Astrocyte (in vitro differentiated cells and primary cell): ENCODE measurements around the gene LGALSL. TPM values are rescaled to one million over a fixed set of nuclear protein-coding genes. Genes with fewer than 3 reads are reported as not detected.

Experiments
- DNase-seq: peaks from one replicate; pipeline ENCODE4 v3.0.0-alpha.2; 2010; ENCODE audit warnings: low read depth
- FAIRE-seq: peaks from 2 replicates; lab custom pipeline; 2011; peaks lifted over from hg19 to GRCh38; lab: Jason Lieb, UNC
- H2AFZ ChIP-seq: 2 replicates; pipeline ENCODE4 v1.6.0; 2012; ENCODE audit warnings: low read depth, low read length, inconsistent platforms
- H3K27ac ChIP-seq: 2 replicates; pipeline ENCODE4 v1.5.1; 2011; ENCODE audit warnings: low read depth, low read length, inconsistent platforms
- H3K27me3 ChIP-seq: 2 replicates; pipeline ENCODE4 v1.6.0; 2011; ENCODE audit warnings: low read length, inconsistent platforms; ENCODE audit not compliant: insufficient read depth
- H3K36me3 ChIP-seq: 2 replicates; pipeline ENCODE4 v1.5.1; 2011; ENCODE audit warnings: low read length, inconsistent platforms; ENCODE audit not compliant: insufficient read depth
- H3K4me1 ChIP-seq: 2 replicates; pipeline ENCODE4 v1.5.1; 2011; ENCODE audit warnings: low read length, inconsistent platforms; ENCODE audit not compliant: insufficient read depth
- H3K4me2 ChIP-seq: 2 replicates; pipeline ENCODE4 v1.6.0; 2012; ENCODE audit warnings: low read length, inconsistent platforms
- H3K4me3 ChIP-seq: 2 replicates; pipeline ENCODE4 v1.5.1; 2011; ENCODE audit warnings: low read depth, mild to moderate bottlenecking, low read length, inconsistent platforms; ENCODE audit not compliant: insufficient read depth
- H3K79me2 ChIP-seq: 2 replicates; pipeline ENCODE4 v1.6.0; 2012; ENCODE audit warnings: mild to moderate bottlenecking, low read length, inconsistent platforms; ENCODE audit not compliant: insufficient read depth
- H3K9ac ChIP-seq: 2 replicates; pipeline ENCODE4 v1.6.0; 2012; ENCODE audit warnings: mild to moderate bottlenecking, low read length, inconsistent platforms
- H3K9me3 ChIP-seq: 2 replicates; pipeline ENCODE4 v1.5.1; 2012; ENCODE audit warnings: low read depth, mild to moderate bottlenecking, low read length, inconsistent platforms; ENCODE audit not compliant: insufficient read depth
- H4K20me1 ChIP-seq: 2 replicates; pipeline ENCODE4 v1.6.0; 2012; ENCODE audit warnings: low read length, inconsistent platforms; ENCODE audit not compliant: insufficient read depth
- H3K27ac Mint-ChIP-seq: one replicate; pipeline ENCODE4 v1.8.0; 2021; ENCODE audit warnings: mild to moderate bottlenecking, mixed read lengths; ENCODE audit not compliant: unreplicated experiment
- H3K27me3 Mint-ChIP-seq: one replicate; pipeline ENCODE4 v1.8.0; 2021; ENCODE audit warnings: low read depth, mixed read lengths; ENCODE audit not compliant: unreplicated experiment
- H3K36me3 Mint-ChIP-seq: one replicate; pipeline ENCODE4 v1.8.0; 2021; ENCODE audit warnings: low read depth, mixed read lengths; ENCODE audit not compliant: unreplicated experiment
- H3K4me1 Mint-ChIP-seq: one replicate; pipeline ENCODE4 v1.8.0; 2021; ENCODE audit warnings: low read depth, mixed read lengths; ENCODE audit not compliant: unreplicated experiment
- H3K4me3 Mint-ChIP-seq: one replicate; pipeline ENCODE4 v1.8.0; 2021; ENCODE audit warnings: mild to moderate bottlenecking, moderate library complexity, mixed read lengths; ENCODE audit not compliant: unreplicated experiment
- H3K9me3 Mint-ChIP-seq: one replicate; pipeline ENCODE4 v1.8.0; 2021; ENCODE audit warnings: mild to moderate bottlenecking, mixed read lengths; ENCODE audit not compliant: unreplicated experiment
- CTCF ChIP-seq: IDR thresholded peaks from 2 replicates; pipeline ENCODE4 v1.5.1; 2011; ENCODE audit warnings: low read depth, mild to moderate bottlenecking, inconsistent platforms, low read length, moderate library complexity; ENCODE audit not compliant: insufficient read depth
- EZH2 ChIP-seq: IDR thresholded peaks from 2 replicates; pipeline ENCODE4 v1.6.1; 2012; ENCODE audit warnings: mild to moderate bottlenecking, low read length, inconsistent platforms; ENCODE audit not compliant: insufficient read depth
- total RNA-seq: library from RNA; stranded (reverse); gene quantifications from 2 replicates; pipeline ENCODE4 v1.2.1, GENCODE V29; 2021

The LGALSL gene
- total RNA-seq, 1 donor from 2014 or later = 14.0 TPM

- H3K4me3 ChIP-seq = no peak overlapping the region
- peaks cover 3% of the 10 kb centered on the region for H3K36me3 Mint-ChIP-seq
- no peak overlapping the region for H3K27ac ChIP-seq
- H3K4me3 Mint-ChIP-seq = no peak overlapping the region
- TF ChIP-seq CTCF (no peak), EZH2 (no peak)
- H3K27me3 ChIP-seq = peaks cover 22% of the 10 kb centered on the region
- H3K9me3 Mint-ChIP-seq = no peaks in the 10 kb centered on the region
- no peak overlapping the region for H3K4me2 ChIP-seq
- H3K79me2 ChIP-seq = no peaks in the 10 kb centered on the region
- H3K27ac Mint-ChIP-seq = no peak overlapping the region
- peaks cover 1% of the 10 kb centered on the region for H3K4me1 Mint-ChIP-seq
- no peaks in the 10 kb centered on the region for H3K4me1 ChIP-seq
- peaks cover 14% of the 10 kb centered on the region for H3K27me3 Mint-ChIP-seq
- no peak for DNase-seq
- no peak for FAIRE-seq
- no peak overlapping the region for H3K9ac ChIP-seq
- H3K9me3 ChIP-seq = no peaks in the 10 kb centered on the region
- H2AFZ ChIP-seq = no peak overlapping the region
- H4K20me1 ChIP-seq = no peaks in the 10 kb centered on the region
- H3K36me3 ChIP-seq = no peaks in the 10 kb centered on the region
Measured at GRCh38 chr2:64421201-64421600, 32.8 kb upstream of the LGALSL start.

GRCh38 chr2:64422466-64422865, 31.5 kb upstream of the LGALSL start:
- no peaks in the 10 kb centered on the region for H3K4me1 ChIP-seq
- no peak overlapping the region for H2AFZ ChIP-seq
- peaks cover 7% of the 10 kb centered on the region for H3K4me1 Mint-ChIP-seq
- no peaks in the 10 kb centered on the region for H3K9me3 ChIP-seq
- TF ChIP-seq CTCF (no peak), EZH2 (no peak)
- FAIRE-seq (no peak), DNase-seq (no peak)
- peaks cover 14% of the 10 kb centered on the region for H3K27me3 ChIP-seq
- H3K9me3 Mint-ChIP-seq = no peaks in the 10 kb centered on the region
- no peak overlapping the region for H3K27ac Mint-ChIP-seq
- no peak overlapping the region for H3K9ac ChIP-seq
- no peaks in the 10 kb centered on the region for H3K79me2 ChIP-seq
- H3K36me3 Mint-ChIP-seq = peaks cover 3% of the 10 kb centered on the region
- H3K27me3 Mint-ChIP-seq = peaks cover 14% of the 10 kb centered on the region
- H3K27ac ChIP-seq = no peak overlapping the region
- no peak overlapping the region for H3K4me2 ChIP-seq
- H3K36me3 ChIP-seq = no peaks in the 10 kb centered on the region
- no peak overlapping the region for H3K4me3 Mint-ChIP-seq
- H4K20me1 ChIP-seq = no peaks in the 10 kb centered on the region
- H3K4me3 ChIP-seq = no peak overlapping the region

GRCh38 chr2:64423303-64423702, 30.7 kb upstream of the LGALSL start:
- Histone ChIP-seq H3K9ac (no peak overlapping the region), H2AFZ (no peak overlapping the region), H3K9me3 (no peaks in the 10 kb centered on the region), H3K27me3 (peaks cover 12% of the 10 kb centered on the region), H3K4me3 (no peak overlapping the region), H3K36me3 (no peaks in the 10 kb centered on the region), H3K79me2 (no peaks in the 10 kb centered on the region), H3K4me1 (no peaks in the 10 kb centered on the region), H3K4me2 (no peak overlapping the region), H3K27ac (no peak overlapping the region), H4K20me1 (no peaks in the 10 kb centered on the region)
- Mint-ChIP-seq H3K4me3 (no peak overlapping the region), H3K27me3 (peaks cover 14% of the 10 kb centered on the region), H3K36me3 (peaks cover 3% of the 10 kb centered on the region), H3K4me1 (peaks cover 7% of the 10 kb centered on the region), H3K27ac (no peak overlapping the region), H3K9me3 (no peaks in the 10 kb centered on the region)
- TF ChIP-seq CTCF (no peak), EZH2 (no peak)
- DNase-seq (no peak), FAIRE-seq (no peak)
